ENCODE measurements around the gene RHEBL1.

Gene RHEBL1

DNA sequence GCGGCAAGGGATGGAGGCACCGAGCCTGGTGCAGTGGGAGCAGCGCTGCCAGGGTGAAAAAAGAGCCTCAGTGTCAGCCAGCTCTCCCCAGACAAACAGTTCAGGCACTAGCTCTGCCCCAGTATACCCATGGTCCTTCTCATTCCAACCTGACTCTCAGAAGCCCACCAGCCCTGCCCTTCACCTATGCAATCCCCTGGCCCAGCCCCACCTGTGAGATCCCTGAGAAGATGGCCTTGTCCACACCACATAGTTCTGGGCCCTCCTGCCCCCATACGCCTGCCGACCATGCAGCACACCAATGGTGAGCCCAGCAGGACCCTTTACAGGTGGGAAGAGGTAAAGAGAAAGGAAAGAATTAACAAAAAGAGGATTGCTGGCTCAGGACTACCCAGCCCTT, 15.7 kb downstream of the RHEBL1 start:
- Histone ChIP-seq H3K27me3 (replicated peaks; ENCODE audit: control insufficient read depth, insufficient read depth, low read length) (no peaks in the 10 kb centered on the region), H3K36me3 (ENCODE audit: control insufficient read depth, insufficient read depth, low read length) (peaks cover 46% of the 10 kb centered on the region), H3K4me3 (replicated peaks; ENCODE audit: low read depth, low read length) (no peak overlapping the region)
- DNase-seq (ENCODE audit: extremely low read depth, insufficient read length): no peak
- TF ChIP-seq, protein P1, sequence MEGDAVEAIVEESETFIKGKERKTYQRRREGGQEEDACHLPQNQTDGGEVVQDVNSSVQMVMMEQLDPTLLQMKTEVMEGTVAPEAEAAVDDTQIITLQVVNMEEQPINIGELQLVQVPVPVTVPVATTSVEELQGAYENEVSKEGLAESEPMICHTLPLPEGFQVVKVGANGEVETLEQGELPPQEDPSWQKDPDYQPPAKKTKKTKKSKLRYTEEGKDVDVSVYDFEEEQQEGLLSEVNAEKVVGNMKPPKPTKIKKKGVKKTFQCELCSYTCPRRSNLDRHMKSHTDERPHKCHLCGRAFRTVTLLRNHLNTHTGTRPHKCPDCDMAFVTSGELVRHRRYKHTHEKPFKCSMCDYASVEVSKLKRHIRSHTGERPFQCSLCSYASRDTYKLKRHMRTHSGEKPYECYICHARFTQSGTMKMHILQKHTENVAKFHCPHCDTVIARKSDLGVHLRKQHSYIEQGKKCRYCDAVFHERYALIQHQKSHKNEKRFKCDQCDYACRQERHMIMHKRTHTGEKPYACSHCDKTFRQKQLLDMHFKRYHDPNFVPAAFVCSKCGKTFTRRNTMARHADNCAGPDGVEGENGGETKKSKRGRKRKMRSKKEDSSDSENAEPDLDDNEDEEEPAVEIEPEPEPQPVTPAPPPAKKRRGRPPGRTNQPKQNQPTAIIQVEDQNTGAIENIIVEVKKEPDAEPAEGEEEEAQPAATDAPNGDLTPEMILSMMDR (IDR thresholded peaks at IDR 0.05; ENCODE audit: insufficient read depth, low read length, poor library complexity, severe bottlenecking): no peak

DNA sequence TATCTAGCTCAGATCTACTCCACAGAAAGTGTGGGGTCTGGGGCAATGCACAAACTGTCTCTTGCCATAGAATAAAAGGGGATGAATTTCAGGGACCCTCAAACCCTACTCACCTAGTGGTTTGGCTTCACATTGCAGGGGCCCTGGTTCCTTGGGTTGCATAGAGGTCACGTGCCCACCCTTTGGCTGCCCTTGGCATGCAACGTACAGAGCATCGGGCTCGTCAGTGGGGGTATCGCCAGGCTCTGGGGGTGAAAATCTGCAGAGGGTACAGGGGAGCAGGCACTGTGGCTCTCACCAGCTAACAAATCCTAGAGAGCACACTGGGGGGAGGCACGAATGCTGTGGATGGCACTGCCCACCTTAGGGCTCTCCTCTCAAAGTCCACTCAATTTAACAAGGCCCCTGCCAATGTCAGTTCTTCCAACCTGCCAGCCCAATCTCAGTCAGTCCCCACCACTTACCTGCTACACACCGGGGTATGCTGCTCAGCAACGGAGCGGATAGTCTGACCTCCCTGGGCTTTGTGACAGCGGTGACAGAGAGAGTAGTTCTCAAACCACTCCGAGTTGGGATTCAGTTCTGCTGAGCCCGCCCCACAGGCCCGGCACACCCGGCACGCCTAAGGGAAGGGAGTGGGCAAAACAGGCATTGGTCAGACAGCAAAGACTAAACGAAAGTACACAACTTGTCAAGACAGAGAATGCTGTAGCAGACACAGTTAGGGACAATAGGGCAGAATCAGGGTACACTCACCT, 17.1 kb downstream of the RHEBL1 start:
- Histone ChIP-seq H3K36me3 (ENCODE audit: control insufficient read depth, insufficient read depth, low read length) (peaks cover 60% of the 10 kb centered on the region), H3K27me3 (replicated peaks; ENCODE audit: control insufficient read depth, insufficient read depth, low read length) (no peaks in the 10 kb centered on the region), H3K4me3 (replicated peaks; ENCODE audit: low read depth, low read length) (no peak overlapping the region)
- TF ChIP-seq, protein P1 (IDR thresholded peaks at IDR 0.05; ENCODE audit: insufficient read depth, low read length, poor library complexity, severe bottlenecking): no peak
- DNase-seq (ENCODE audit: extremely low read depth, insufficient read length): no peak

DNA sequence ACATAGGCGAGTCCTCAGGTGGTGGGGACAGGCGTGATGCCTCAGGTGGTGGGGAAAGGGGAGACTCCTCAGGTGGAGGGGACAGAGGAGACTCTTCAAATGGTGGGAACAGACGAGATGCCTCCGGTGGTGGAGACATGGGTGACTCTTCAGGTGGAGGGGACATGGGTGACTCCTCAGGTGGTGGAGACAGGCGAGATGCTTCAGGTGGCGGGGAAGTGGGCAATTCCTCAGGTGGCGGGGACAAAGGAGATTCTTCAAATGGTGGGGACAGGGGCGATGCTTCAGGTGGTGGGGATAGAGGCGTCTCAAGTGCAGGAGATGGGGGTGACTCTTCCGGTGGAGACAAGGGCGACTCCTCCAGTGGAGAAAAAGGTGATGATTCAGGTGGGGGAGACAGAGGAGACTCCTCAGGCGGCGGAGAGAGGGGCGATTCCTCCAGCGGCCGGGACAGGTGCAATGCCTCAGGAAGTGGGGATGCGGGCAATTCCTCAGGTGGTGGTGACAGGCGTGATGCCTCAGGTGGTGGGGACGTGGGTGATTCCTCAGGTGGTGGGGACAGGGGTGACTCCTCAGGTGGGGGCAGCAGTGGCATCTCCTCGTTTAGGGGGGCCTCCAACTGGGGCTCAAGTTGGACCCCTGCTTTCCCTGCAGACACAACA, 17.9 kb downstream of the RHEBL1 start:
- DNase-seq (ENCODE audit: extremely low read depth, insufficient read length): no peak
- Histone ChIP-seq H3K27me3 (replicated peaks; ENCODE audit: control insufficient read depth, insufficient read depth, low read length) (no peaks in the 10 kb centered on the region), H3K36me3 (ENCODE audit: control insufficient read depth, insufficient read depth, low read length) (peaks cover 65% of the 10 kb centered on the region), H3K4me3 (replicated peaks; ENCODE audit: low read depth, low read length) (no peak overlapping the region)
- TF ChIP-seq, protein P1 (IDR thresholded peaks at IDR 0.05; ENCODE audit: insufficient read depth, low read length, poor library complexity, severe bottlenecking): no peak

GRCh38 chr12:49051373-49051764, 18.4 kb downstream of the RHEBL1 start:
- Histone ChIP-seq H3K27me3 (replicated peaks; ENCODE audit: control insufficient read depth, insufficient read depth, low read length) (no peaks in the 10 kb centered on the region), H3K4me3 (replicated peaks; ENCODE audit: low read depth, low read length) (no peak overlapping the region), H3K36me3 (ENCODE audit: control insufficient read depth, insufficient read depth, low read length) (peaks cover 68% of the 10 kb centered on the region)
- TF ChIP-seq, protein P1 (IDR thresholded peaks at IDR 0.05; ENCODE audit: insufficient read depth, low read length, poor library complexity, severe bottlenecking): no peak
- DNase-seq (ENCODE audit: extremely low read depth, insufficient read length): no peak

GRCh38 chr12:49050507-49051372, 19.0 kb downstream of the RHEBL1 start:
- Histone ChIP-seq H3K27me3 (replicated peaks; ENCODE audit: control insufficient read depth, insufficient read depth, low read length) (no peaks in the 10 kb centered on the region), H3K36me3 (ENCODE audit: control insufficient read depth, insufficient read depth, low read length) (peaks cover 74% of the 10 kb centered on the region), H3K4me3 (replicated peaks; ENCODE audit: low read depth, low read length) (no peak overlapping the region)
- TF ChIP-seq, protein P1 (IDR thresholded peaks at IDR 0.05; ENCODE audit: insufficient read depth, low read length, poor library complexity, severe bottlenecking): no peak
- no peak for DNase-seq (ENCODE audit: extremely low read depth, insufficient read length)
